HepG2 (cell line): ENCODE measurements around the gene CLDN4. TPM values are rescaled to one million over a fixed set of nuclear protein-coding genes. Genes with fewer than 3 reads are reported as not detected.

Experiments used
- ATF7 ChIP-seq, 2 experiments: fragments of 450-650 bp in 1 of 2; sonication (generic) in 1 of 2; formaldehyde crosslinking in 1 of 2; IDR thresholded peaks; 2 replicates each; pipeline versions ENCODE4 v1.4.0 to v1.6.1; 2016 to 2020; ENCODE audit warnings: antibody characterized with exemption in 1 of 2, mild to moderate bottlenecking in 1 of 2, missing genetic modification reagents in 1 of 2
- EZH2 ChIP-seq: conservative IDR thresholded peaks from 2 replicates; pipeline ENCODE4 v1.6.1; 2012; ENCODE audit warnings: mild to moderate bottlenecking, low read depth, low read length, moderate library complexity
- FOXA3 ChIP-seq: IDR thresholded peaks from 2 replicates; pipeline ENCODE4 v1.6.1; 2016; ENCODE audit warnings: missing genetic modification reagents, missing compliant biosample characterization
- GABPB1 ChIP-seq: IDR thresholded peaks from 2 replicates; pipeline ENCODE4 v1.6.1; 2016; ENCODE audit warnings: mild to moderate bottlenecking, missing genetic modification reagents, moderate library complexity, missing compliant biosample characterization
- JUN ChIP-seq: sonication (generic); formaldehyde crosslinking; IDR thresholded peaks from 2 replicates; pipeline ENCODE4 v1.4.0; 2020; ENCODE audit warnings: mild to moderate bottlenecking, missing genetic modification reagents
- NCOA5 ChIP-seq: sonication (generic); formaldehyde crosslinking; IDR thresholded peaks from 2 replicates; pipeline ENCODE4 v1.4.0; 2020; ENCODE audit warnings: missing genetic modification reagents
- NR0B2 ChIP-seq: sonication (generic); formaldehyde crosslinking; IDR thresholded peaks from 2 replicates; pipeline ENCODE4 v1.4.0; 2020; ENCODE audit warnings: mild to moderate bottlenecking, missing genetic modification reagents
- POGK ChIP-seq: sonication (generic); formaldehyde crosslinking; conservative IDR thresholded peaks from 2 replicates; pipeline ENCODE4 v1.8.0; 2022; ENCODE audit warnings: mild to moderate bottlenecking, moderate library complexity, missing genetic modification reagents
- SCMH1 ChIP-seq: sonication (generic); formaldehyde crosslinking; IDR thresholded peaks from 2 replicates; pipeline ENCODE4 v1.9.0; 2021; ENCODE audit warnings: missing genetic modification reagents, mild to moderate bottlenecking, borderline replicate concordance
- SMAD1 ChIP-seq: sonication (generic); formaldehyde crosslinking; IDR thresholded peaks from 2 replicates; pipeline ENCODE4 v1.4.0; 2020; ENCODE audit warnings: missing genetic modification reagents, low read depth, mild to moderate bottlenecking, borderline replicate concordance
- SP4 ChIP-seq: sonication (generic); formaldehyde crosslinking; IDR thresholded peaks from 2 replicates; pipeline ENCODE4 v1.8.1; 2023; ENCODE audit warnings: mild to moderate bottlenecking, missing genetic modification reagents
- TBX3 ChIP-seq: fragments of 450-650 bp; IDR thresholded peaks from 2 replicates; pipeline ENCODE4 v1.6.1; 2017; ENCODE audit warnings: antibody characterized with exemption, mild to moderate bottlenecking, inconsistent platforms, borderline replicate concordance
- THYN1 ChIP-seq: sonication (generic); formaldehyde crosslinking; IDR thresholded peaks from 2 replicates; pipeline ENCODE4 v1.8.1; 2023; ENCODE audit warnings: low read depth, mild to moderate bottlenecking, moderate library complexity, missing genetic modification reagents, borderline replicate concordance
- ZBTB26 ChIP-seq: IDR thresholded peaks from 2 replicates; pipeline ENCODE4 v1.6.1; 2016; ENCODE audit warnings: missing compliant biosample characterization, missing genetic modification reagents, borderline replicate concordance
- ZBTB42 ChIP-seq: sonication (generic); formaldehyde crosslinking; IDR thresholded peaks from 2 replicates; pipeline ENCODE4 v1.5.0; 2020; ENCODE audit warnings: mild to moderate bottlenecking, missing genetic modification reagents
- ZNF282 ChIP-seq: fragments of 450-650 bp; IDR thresholded peaks from 2 replicates; pipeline ENCODE4 v1.6.1; 2018; ENCODE audit not compliant: partially characterized antibody
- ZNF292 ChIP-seq: sonication (generic); formaldehyde crosslinking; IDR thresholded peaks from 2 replicates; pipeline ENCODE4 v1.8.1; 2022; ENCODE audit warnings: mild to moderate bottlenecking, low read depth, missing genetic modification reagents, borderline replicate concordance
- ZNF326 ChIP-seq: sonication (generic); formaldehyde crosslinking; IDR thresholded peaks from 2 replicates; pipeline ENCODE4 v1.4.0; 2020; ENCODE audit warnings: missing genetic modification reagents, borderline replicate concordance
- ZNF597 ChIP-seq: sonication (generic); formaldehyde crosslinking; IDR thresholded peaks from 2 replicates; pipeline ENCODE4 v1.5.0; 2020; ENCODE audit warnings: missing genetic modification reagents
- ZNF629 ChIP-seq: sonication (generic); formaldehyde crosslinking; conservative IDR thresholded peaks from 2 replicates; pipeline ENCODE4 v1.5.0; 2020; ENCODE audit warnings: missing genetic modification reagents
- ZNF672 ChIP-seq: sonication (generic); formaldehyde crosslinking; IDR thresholded peaks from 2 replicates; pipeline ENCODE4 v1.8.1; 2022; ENCODE audit warnings: missing genetic modification reagents
- ZNF7 ChIP-seq: IDR thresholded peaks from 2 replicates; pipeline ENCODE4 v1.6.1; 2016; ENCODE audit warnings: missing biosample characterization, missing genetic modification reagents
- polyA plus RNA-seq, 8 experiments: library from polyadenylated mRNA; depleted of rRNA in 3 of 8; stranded (reverse) in 7 of 8; unstranded in 1 of 8; fragments of >200 nt; fragmentation: Illumina TruSeq in 4 of 8; extraction: Trizol in 4 of 8; gene quantifications; 2 replicates each; pipeline versions ENCODE4 v1.2.1 to v1.2.3, GENCODE V29; 2011 to 2016; ENCODE audit warnings: low read depth in 4 of 8, missing spikeins in 1 of 8, mixed read lengths in 1 of 8; ENCODE audit not compliant: insufficient read depth in 1 of 8
- total RNA-seq, 5 experiments: library from RNA; depleted of rRNA; stranded (reverse); fragments of >200 nt; fragmentation: Illumina TruSeq; extraction: Trizol; gene quantifications; 2 replicates each; pipeline ENCODE4 v1.2.3, GENCODE V29; 2016; ENCODE audit warnings: low read depth in 1 of 5
- TF ChIP-seq, protein P1 (sequence below): sonication (generic); formaldehyde crosslinking; IDR thresholded peaks from 2 replicates; pipeline ENCODE4 v1.8.0; 2023; ENCODE audit warnings: mild to moderate bottlenecking, missing genetic modification reagents

CLDN4 gene
- total and polyA plus RNA-seq, 2 of the 13 experiments (the other 11 are each of a cell fraction or from before 2014, with no cell fraction given): 28.2 to 35.7 TPM

GRCh38 chr7:73830681-73831583, at the start of gene CLDN4 (continued):
- TF ChIP-seq ZNF292 (CRISPR knock-in tag) (peak; percentile 75; the same call in 1 of the 2 replicates), ZNF597 (CRISPR knock-in tag) (no peak), SP4 (peak; percentile 60), ZBTB42 (0 out of 2 replicates have a peak, but pooled peaks have one; percentile 49), EZH2 (no peak), POGK (CRISPR knock-in tag) (0 out of 2 replicates have a peak, but pooled peaks have one; percentile 23), ZNF672 (CRISPR knock-in tag) (no peak), ZNF326 (CRISPR knock-in tag) (no peak), JUN (CRISPR knock-in tag) (no peak), SCMH1 (CRISPR knock-in tag) (no peak), NR0B2 (CRISPR knock-in tag) (no peak), ZNF7 (CRISPR knock-in tag) (no peak), FOXA3 (no peak), THYN1 (CRISPR knock-in tag) (no peak), ZBTB26 (CRISPR knock-in tag) (peak; percentile 26; the same call in 1 of the 2 replicates), TBX3 (no peak), GABPB1 (CRISPR knock-in tag) (peak; percentile 21; the same call in 1 of the 2 replicates), ZNF629 (CRISPR knock-in tag) (no peak), ZNF282 (no peak), ATF7 (IDR thresholded peaks at IDR 0.05) (no peak), ATF7 (CRISPR knock-in tag; IDR thresholded peaks at IDR 0.05) (no peak), NCOA5 (CRISPR knock-in tag) (no peak), SMAD1 (CRISPR knock-in tag) (peak; percentile 4; the same call in 1 of the 2 replicates)
- TF ChIP-seq, protein P1, sequence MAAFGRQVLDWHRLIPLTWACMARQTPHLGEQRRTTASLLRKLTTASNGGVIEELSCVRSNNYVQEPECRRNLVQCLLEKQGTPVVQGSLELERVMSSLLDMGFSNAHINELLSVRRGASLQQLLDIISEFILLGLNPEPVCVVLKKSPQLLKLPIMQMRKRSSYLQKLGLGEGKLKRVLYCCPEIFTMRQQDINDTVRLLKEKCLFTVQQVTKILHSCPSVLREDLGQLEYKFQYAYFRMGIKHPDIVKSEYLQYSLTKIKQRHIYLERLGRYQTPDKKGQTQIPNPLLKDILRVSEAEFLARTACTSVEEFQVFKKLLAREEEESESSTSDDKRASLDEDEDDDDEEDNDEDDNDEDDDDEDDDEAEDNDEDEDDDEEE (CRISPR knock-in tag): no peak; the same call in 1 of the 2 replicates
